HG03097 (cell line): Measurements from ENCODE around the gene TMSB4X.
"Not testable (repeated sequence)": the region's sequence is repeated elsewhere in the genome, so short reads cannot be mapped to it uniquely, and the experiment has no call there.

ENCODE experiments used
- ATAC-seq: cut with Tn5 transposase; IDR thresholded peaks from one replicate; pipeline ENCODE4 v1.9.1; 2021; ENCODE audit not compliant: unreplicated experiment, low FRiP score

TMSB4X gene

DNA sequence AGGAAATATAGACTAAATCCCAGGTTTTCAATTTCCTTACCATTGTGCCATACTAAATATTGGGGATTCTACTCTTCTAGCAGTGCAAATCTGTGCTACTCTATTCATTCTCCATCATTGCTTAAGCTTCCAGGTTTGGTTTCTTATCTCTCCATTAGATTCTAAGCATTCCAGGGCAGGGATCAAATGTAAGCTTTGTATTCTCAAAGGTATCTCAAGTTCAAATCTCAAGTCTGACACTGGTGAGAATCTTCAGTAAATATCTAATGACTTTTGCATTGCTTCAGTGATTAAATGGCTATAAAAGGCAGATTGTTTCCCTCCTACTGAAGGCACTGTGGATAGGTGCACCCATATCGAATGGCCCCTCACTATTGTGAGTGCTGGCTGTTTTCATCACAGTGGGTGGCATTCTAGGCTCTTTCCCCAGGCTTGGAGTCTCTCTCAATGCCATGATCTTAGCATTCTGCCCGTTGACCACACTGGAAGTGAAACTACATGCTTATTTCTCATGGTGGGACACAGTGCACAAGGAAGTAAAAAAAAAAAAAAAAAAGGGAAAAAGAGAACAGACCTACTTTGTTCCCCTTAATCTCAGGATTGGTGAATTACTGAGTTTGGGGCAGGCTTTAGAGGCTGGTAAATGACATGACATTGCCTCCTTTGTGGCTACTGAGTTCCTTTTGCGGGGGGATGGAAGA, 40.8 kb downstream of the TMSB4X start:
- no peak for ATAC-seq

DNA sequence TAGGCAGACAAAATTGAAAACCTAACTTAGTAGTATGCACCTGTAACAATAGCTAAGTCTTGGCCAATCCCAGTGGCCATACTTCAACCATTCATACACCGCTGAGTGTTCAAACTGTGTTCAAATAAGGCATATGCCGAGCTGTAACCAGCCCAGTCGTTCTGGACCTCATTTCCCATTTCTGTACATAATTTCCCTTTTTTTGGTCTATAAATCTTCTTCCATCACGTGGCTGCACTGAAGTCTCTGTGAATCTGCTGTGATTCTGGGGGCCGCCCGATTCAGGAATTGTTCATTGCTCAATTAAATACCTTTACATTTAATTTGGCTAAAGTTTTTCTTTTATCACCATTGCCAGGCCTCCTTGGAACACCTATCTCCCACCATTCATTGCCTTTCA, 41.8 kb downstream of the TMSB4X start:
- not testable (repeated sequence) for ATAC-seq

DNA sequence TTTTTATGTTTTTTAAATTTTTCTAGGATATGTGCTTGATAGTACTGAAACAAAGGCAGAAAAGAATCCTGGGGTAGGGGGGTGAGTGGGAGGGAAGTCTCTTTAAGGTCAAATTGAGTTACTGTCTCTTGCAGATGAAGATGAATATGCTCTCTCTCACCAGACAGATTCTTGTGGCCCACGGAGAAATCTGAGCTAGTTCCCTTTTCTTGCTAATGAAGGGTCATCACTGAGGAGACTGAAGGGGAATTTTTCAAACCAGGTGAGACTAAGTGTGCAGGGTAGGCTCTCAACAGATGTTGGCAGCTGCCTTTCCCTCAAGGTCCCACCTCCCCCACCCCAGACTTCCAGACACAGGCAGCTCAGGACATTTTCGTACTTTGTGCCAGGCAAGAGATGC, 48.0 kb downstream of the TMSB4X start:
- peak; percentile 43 for ATAC-seq

DNA sequence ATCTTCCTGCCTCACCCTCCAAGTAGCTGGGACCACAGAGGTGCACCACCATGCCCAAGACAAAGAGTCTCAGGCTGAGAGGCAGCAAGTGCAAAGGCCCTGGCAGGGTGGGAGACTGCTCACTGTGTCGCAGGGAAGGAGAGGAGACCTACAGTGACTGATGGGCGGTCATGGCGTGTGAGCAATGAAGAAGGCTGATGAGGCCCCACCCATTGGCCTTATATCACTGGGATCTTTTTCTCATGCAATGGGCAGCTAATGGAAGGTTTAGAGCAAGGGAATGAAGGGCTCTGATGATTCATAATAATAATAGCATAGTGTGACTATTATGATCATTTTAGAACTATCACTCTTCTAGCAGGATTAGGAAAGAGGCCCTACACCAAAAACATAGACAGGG, 48.7 kb downstream of the TMSB4X start:
- ATAC-seq: no peak

DNA sequence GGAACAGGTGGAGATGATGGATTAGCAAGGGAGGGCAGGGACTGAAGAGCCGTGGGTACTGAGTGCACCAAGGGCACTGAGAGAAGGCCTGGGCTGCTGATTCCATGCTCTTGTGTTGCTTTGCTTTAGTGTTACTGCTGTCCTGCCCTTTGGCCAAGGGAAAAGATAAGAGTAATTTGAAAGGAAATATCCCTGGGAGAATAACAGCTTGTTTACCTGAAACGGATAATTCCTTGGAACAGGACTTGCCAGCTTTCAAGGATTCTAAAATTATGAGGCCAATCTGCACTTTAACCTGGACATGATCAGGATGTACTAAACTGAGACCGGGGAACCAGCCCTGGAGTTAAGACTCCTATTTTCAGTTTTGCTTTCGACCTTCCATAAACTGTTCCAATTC, 49.1 kb downstream of the TMSB4X start:
- ATAC-seq: no peak

DNA sequence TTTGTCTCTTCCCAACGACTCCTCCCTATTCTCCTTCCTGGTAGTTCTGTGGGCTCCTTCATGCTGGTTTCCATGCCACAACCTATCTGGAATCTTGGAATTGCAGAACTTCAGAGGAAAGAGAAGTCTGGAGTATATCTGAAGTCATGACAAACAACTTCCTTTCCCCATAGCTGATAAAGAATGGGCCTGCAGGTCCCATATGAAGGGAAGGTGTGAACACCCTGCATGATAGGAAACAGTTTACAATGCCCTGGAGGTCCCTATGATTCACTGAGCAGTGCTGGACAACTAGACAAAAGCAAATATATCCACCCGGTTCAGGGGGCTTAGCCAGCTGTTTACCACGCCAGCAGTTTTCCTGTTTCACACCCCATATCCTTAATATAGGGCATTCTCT, 50.1 kb downstream of the TMSB4X start:
- ATAC-seq: no peak
